ENCODE results near the gene ACP4. TPM values are rescaled to one million over a fixed set of nuclear protein-coding genes. Genes with fewer than 3 reads are reported as not detected.
"Not testable (repeated sequence)": the region's sequence is repeated elsewhere in the genome, so short reads cannot be mapped to it uniquely, and the experiment has no call there.

Gene ACP4, protein sequence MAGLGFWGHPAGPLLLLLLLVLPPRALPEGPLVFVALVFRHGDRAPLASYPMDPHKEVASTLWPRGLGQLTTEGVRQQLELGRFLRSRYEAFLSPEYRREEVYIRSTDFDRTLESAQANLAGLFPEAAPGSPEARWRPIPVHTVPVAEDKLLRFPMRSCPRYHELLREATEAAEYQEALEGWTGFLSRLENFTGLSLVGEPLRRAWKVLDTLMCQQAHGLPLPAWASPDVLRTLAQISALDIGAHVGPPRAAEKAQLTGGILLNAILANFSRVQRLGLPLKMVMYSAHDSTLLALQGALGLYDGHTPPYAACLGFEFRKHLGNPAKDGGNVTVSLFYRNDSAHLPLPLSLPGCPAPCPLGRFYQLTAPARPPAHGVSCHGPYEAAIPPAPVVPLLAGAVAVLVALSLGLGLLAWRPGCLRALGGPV
- not detected for total RNA-seq
- long read RNA-seq, donor 1: 0 reads
- long read RNA-seq, donor 2: 0 reads

DNA sequence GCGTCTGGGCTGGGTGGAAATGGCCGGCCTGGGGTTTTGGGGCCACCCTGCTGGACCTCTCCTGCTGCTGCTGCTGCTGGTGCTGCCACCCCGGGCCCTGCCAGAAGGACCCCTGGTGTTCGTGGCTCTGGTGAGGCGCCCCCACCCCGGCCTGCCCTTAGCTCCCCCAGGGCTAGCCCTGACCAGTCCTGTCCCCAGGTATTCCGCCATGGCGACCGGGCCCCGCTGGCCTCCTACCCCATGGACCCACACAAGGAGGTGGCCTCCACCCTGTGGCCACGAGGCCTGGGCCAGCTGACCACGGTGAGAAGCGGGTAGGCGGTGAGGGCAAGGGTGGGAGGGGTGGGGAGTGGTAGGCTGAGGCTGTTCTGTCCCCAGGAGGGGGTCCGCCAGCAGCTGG, at the start of gene ACP4:
Gene ACP4 (plus strand): TSS at position 20 of the 400 bp plus-strand sequence. CDS start 0 bp downstream, at position 20.
- no peak for DNase-seq
- intact Hi-C loops (cut with DNase I, micrococcal nuclease): no loop called here

DNA sequence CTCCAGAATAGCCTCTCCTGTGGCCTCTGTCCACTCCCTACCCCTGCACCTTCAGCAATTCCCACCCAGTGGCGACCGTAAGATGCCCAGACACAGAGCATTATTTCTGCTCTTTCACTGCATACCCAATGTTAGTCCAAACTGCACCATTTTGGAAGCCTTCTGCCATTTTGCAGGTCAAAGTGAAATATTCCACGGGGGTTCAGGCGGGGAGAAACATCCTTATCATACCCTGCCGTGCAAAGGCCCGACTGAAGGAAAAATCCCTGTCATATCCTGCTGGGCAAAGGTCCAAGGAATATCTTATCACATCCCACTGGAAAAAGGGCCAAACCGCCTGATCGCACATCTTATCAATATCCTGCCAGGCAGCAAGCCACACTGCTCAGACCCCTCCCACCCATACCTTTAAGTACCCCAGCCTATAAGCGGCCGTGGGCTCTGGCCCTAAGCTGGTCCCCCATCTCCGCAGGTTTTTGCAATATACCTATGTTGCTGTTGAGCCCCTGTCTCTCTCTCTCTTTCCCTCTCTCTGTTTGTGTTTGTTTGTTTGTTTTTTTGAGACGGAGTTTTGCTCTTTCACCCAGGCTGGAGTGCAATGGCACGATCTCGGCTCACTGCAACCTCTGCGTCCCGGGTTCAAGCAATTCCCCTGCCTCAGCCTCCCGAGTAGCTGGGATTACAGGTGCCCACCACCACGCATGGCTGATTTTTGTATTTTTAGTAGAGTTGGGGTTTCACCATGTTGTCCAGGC, 48.9 kb upstream of the ACP4 start:
- DNase-seq (no peak), ATAC-seq (no peak)
- Histone ChIP-seq H3K4me1 (ENCODE audit: low read depth) (no peaks in the 10 kb centered on the region), H3K36me3 (ENCODE audit: low read depth) (no peaks in the 10 kb centered on the region), H3K4me3 (no peak overlapping the region), H3K9me3 (no peaks in the 10 kb centered on the region)
- no peak for TF ChIP-seq CTCF (IDR thresholded peaks at IDR 0.05)
- intact Hi-C loops (cut with DNase I, micrococcal nuclease): no loop called here

More for the DNA sequence above, at the start of gene ACP4:
- H3K4me3 ChIP-seq: no peak within 1 kb of the TSS
- no peaks in the 10 kb centered on the region for H3K4me1 ChIP-seq (ENCODE audit: low read depth)
- H3K9me3 ChIP-seq: no peaks in the 10 kb centered on the region
- TF ChIP-seq CTCF (IDR thresholded peaks at IDR 0.05): no peak
- ATAC-seq: no peak
- no peaks in the 10 kb centered on the region for H3K36me3 ChIP-seq (ENCODE audit: low read depth)

GRCh38 chr19:50743537-50743936, 46.7 kb upstream of the ACP4 start:
- H3K4me1 ChIP-seq (ENCODE audit: low read depth): no peaks in the 10 kb centered on the region
- DNase-seq (no peak), ATAC-seq (no peak)
- TF ChIP-seq CTCF (IDR thresholded peaks at IDR 0.05): no peak
- H3K36me3 ChIP-seq (ENCODE audit: low read depth): no peaks in the 10 kb centered on the region
- intact Hi-C loops (cut with DNase I, micrococcal nuclease): no loop called here
- no peak overlapping the region for H3K4me3 ChIP-seq
- H3K9me3 ChIP-seq: no peaks in the 10 kb centered on the region

- TF ChIP-seq CTCF (IDR thresholded peaks at IDR 0.05): no peak
- DNase-seq: no peak
- intact Hi-C loops (cut with DNase I, micrococcal nuclease): no loop called here
- no peak for ATAC-seq
- H3K4me1 ChIP-seq (ENCODE audit: low read depth): no peaks in the 10 kb centered on the region
- H3K4me3 ChIP-seq: no peak overlapping the region
- no peaks in the 10 kb centered on the region for H3K36me3 ChIP-seq (ENCODE audit: low read depth)
- H3K9me3 ChIP-seq: no peaks in the 10 kb centered on the region
Observed at GRCh38 chr19:50745221-50745620, 45.0 kb upstream of the ACP4 start.

DNA sequence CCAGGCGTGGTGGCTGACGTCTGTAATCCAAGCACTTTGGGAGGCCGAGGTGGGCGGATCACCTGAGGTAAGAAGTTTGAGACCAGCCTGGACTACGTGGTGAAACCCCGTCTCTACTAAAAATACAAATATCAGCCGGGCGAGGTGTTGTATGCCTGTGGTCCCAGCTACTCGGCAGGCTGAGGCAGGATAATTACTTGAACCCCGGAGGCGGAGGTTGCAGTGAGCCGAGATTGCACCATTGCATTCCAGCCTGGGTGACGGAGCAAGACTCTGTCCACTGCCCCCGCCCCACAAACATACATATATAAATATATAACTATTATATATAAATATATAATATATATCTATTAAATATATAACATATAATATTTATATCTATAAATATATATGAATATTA, 43.1 kb upstream of the ACP4 start:
- DNase-seq; H3K36me3 ChIP-seq (ENCODE audit: low read depth); ATAC-seq; H3K9me3 ChIP-seq; H3K4me3 ChIP-seq; H3K4me1 ChIP-seq (ENCODE audit: low read depth); intact Hi-C loops (cut with DNase I, micrococcal nuclease): not testable (repeated sequence)

GRCh38 chr19:50749490-50749889, 40.7 kb upstream of the ACP4 start:
- no peaks in the 10 kb centered on the region for H3K36me3 ChIP-seq (ENCODE audit: low read depth)
- DNase-seq (no peak), ATAC-seq (no peak)
- intact Hi-C loops (cut with DNase I, micrococcal nuclease): no loop called here
- H3K4me1 ChIP-seq (ENCODE audit: low read depth): no peaks in the 10 kb centered on the region
- TF ChIP-seq CTCF (IDR thresholded peaks at IDR 0.05): no peak
- H3K9me3 ChIP-seq: no peaks in the 10 kb centered on the region
- no peak overlapping the region for H3K4me3 ChIP-seq
